ENCODE measurements around the gene MYEOV.

The MYEOV gene

DNA sequence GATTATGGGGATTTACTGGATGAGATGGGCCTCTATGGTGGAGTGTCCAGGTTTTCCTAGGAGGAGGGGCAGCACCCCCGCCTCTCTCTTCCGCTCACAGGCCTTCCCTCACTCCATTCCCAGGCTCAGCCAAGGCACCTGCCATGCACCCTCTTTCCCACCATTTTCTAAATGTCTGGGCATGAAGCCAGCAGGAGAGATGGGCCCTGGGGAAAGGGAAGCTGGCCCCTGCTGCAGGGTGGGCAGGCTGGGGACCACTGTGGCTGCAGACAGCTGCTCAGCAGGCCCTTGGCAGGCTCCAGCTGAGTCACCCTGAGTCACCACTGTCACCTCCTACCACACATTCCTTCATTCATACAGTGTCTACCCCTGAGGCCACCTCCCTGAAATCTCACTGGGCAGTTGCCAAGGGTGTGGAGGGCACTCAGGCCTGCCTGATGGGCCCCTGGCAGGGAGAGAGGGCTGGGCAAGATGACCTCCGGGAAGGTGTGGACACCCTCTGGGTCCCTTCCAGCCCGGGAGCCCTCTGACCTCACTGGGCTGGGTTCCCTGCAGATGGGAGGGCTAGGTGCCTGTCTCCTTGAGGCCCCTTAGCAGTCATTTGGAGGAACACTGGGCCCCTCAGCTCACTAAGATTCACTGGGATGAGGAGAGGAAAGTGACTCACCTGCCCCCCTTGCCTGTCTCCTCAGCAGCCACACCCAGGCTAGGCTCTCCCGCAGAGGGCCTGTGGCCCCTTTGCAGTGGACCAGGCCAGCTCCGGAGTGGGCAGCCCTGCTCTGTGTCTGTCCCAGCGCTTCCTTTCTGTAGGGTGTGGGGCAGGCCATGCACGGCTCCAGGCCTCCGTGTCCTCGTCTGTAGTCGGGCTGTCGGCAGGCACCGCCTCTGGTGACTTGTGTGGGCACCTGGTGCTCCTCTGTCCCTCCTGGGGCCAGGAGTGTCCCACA lies 7.8 kb downstream of the MYEOV start:
- peak; percentile 18 for DNase-seq (ENCODE audit: low read depth)

GRCh38 chr11:69302447-69303020 lies 8.6 kb downstream of the MYEOV start:
- no peak for DNase-seq (ENCODE audit: low read depth)

DNA sequence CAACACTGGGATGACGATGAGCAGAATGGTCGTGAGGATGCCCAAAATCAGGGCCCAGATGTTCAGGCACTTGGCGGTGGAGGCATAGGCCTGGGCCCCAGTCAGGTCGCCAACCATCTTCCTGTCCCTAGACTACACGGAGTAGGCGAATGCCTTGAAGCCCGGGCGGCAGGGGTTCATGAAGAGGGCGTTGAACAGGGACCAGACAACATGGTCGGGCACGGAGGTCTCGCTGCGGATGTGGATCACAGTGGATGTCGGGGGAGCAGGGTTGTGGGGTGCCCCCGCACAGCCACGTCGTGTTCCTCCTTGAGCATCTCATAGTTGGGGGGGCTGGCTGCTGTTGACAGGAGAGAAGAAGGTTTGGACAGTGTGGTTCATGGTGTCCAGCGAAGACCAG lies 9.5 kb downstream of the MYEOV start:
- DNase-seq (ENCODE audit: low read depth) = no peak

DNA sequence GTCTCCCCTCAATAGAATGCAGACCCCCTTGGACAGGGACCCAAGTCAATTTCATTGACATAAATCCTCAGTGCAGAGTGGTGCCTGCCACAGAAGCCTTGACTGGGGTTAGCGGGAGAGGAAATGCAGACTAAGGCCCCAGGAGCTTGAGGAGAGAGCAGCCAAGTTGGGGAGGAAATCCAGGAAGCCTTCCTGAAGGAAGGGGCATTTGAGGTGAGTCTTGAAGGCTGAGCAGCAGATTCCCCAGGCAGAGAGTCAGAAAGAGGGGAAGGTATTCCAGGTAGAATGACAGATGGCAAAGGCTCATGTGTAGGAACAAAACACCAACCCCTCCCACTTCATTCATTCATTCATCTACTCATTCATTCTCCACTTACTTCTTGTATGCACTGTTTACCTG lies 10.3 kb downstream of the MYEOV start:
- no peak for DNase-seq (ENCODE audit: low read depth)

DNA sequence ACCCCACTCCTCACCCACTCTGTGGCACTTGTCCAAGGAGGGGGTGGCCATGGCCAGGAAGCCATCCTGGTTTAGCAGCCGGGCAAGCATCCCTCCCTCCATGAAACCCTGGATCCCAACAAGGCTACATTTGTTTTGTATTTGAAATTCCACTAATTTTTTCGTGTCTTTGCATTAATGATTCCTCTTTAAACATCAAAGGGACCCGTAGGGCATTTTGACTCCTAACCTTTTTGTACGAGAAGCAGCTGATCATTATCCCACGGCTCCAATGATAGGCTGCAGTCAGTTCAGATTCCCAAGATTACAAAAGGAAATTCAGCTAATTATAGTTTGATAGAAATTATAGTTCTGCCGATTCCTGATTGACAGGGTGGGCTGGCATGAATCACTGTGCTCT lies 10.7 kb downstream of the MYEOV start:
- no peak for DNase-seq (ENCODE audit: low read depth)

DNA sequence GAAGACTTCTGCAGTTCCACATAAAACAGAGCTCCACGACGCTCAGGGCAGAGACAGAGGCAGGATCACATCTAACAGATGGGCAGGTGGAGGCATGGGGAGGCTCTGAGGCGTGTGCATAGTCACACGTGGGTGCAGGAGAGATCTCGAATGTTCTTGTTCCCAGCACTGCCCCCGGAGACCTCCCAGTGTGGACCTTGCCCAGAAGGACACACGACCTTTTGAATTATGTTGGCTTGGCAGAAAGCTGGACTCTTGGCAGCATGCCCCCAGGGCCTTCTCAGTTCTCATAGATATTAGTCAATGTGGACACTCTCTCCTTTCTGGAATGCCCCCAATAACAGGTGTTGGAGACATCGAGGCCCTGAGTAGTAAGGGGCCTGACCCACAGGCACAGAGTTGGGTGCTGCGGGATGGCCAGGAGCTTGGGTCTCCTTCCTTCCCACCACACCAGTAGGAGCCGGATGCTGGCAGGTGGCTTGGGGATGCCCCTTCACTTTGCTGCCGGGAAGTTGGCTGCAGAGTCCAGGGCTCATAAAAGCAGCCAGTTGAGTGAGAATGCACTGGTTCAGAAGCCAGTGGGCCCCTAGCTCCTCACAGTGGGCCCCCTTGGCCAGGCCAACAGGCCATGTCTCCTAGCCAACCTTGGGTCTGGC lies 12.1 kb downstream of the MYEOV start:
- no peak for DNase-seq (ENCODE audit: low read depth)

DNA sequence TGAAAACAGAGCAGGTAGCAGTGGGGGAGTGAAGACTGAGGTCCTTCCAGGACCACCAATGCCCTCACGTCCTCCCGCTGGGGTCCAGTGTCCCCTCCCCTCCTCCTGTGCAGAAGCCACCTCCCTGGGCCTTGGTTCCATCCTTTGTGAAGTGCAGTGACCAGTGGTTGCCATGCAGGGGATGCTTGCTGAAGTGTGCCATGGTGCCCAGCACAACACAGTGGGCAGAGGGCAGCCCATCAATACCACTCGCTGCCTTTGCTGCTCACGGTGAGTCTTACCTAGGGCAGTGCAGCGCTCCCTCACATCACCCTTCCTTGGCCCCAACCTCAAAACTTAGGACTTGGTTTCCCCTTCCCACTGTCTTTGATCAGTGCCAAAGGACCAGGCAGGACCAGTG lies 12.9 kb downstream of the MYEOV start:
- DNase-seq (ENCODE audit: low read depth) = no peak

- DNase-seq (ENCODE audit: low read depth) = no peak
Observed at GRCh38 chr11:69307421-69307820, 13.5 kb downstream of the MYEOV start.

DNA sequence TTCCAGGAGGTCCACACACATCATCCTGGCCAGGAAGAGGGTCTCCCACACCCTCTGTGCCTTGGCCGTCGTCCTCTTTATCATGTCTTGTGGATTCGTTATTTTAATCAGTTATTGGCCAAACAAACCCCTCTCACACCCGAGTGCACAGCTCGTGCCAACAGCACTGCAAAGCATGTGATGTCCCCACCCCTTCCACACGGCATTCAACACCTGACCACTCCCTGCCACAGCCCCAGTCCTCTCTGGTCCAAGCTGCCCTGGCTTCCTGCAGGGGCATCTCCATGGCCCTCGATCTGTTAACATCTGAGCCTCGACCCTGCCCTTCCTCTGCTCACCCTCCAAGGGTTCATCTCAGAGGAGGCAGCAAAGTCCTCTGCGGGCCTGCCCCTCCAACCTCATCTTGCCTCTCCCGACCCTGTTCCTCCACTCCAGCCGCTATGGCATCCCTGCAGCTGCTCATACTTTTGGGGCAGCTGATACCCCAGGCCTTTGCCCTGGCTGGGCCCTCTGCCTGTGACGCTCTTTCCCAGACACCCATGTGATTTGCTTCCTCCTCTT lies 14.0 kb downstream of the MYEOV start:
- DNase-seq (ENCODE audit: low read depth) = no peak

GRCh38 chr11:69308491-69308911 lies 14.5 kb downstream of the MYEOV start:
- DNase-seq (ENCODE audit: low read depth) = no peak

- no peak for DNase-seq (ENCODE audit: low read depth)
Observed at GRCh38 chr11:69308936-69309615, 15.1 kb downstream of the MYEOV start.

DNA sequence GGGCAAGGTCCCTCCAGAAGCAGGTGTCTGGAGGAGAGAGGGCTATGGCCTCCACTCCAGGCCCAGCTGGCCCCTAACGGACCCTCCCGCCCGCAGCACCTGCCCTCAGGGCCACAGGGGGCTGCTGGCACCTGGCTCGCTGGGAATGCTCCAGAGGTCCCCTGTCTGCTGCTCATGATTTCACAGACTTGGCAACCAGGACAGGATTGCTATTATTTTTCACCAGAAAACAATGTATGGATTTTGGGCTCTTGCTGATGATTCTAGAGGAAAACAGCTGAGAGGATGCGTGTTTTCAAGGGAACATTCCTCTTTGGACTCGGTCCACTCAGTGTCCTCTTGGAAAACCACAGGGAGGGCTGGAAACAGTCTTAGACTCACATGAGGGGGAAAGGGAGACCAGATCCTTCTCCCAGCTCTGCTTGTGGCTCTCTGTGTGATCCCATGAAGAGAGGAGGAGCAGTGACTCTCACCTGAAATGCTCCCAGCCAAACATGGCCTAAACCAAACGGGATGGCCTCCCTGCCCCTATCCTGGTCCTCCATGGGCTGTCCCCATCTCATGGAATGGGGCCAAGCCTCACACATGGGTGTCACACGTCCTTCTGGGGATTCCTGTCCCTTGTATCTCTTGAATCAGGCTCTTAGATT lies 15.8 kb downstream of the MYEOV start:
- DNase-seq (ENCODE audit: low read depth) = no peak

- DNase-seq (ENCODE audit: low read depth) = no peak
Observed at GRCh38 chr11:69310351-69310750, 16.4 kb downstream of the MYEOV start.

DNA sequence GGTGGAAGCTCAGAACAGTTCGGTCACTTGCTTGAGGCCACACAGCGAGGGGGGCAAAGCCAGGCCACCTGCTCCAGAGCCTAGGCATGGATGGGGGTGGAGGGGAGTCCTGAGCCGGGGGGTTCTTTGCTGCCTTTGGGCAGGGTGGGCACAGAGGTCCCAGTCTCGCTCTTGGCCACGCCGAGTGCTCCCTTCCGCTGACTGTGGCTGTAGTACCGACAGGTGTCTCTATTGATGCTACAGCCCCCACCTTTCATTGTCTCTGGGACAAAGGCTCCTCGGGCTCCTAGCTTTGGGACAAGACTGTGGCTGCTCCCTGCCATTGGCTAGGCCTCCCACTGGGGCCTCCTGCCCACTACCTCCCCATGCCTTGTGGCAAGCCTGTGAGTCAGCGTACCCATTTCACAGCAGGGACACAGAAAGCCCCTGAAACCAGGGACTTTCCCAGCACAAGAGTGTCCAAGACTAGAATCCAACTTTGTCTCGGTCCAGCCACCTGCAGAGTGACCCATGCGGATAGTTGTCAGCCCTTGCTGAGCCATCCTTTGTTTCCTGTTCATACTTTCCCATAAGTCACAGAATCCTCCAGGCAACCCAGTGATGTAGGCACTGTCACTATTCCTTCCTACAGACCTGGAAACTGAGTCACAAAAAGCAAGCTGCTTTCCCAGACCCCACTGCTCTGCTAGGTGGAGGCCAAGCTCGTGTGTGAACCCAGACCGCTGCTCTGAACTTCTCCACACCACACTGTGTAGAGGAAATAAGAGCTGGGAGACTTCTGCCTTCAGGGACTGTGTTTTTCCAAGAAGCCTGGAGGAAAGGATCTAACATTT lies 17.2 kb downstream of the MYEOV start:
- no peak for DNase-seq (ENCODE audit: low read depth)

- no peak for DNase-seq (ENCODE audit: low read depth)
Observed at GRCh38 chr11:69311767-69312385, 17.9 kb downstream of the MYEOV start.

- no peak for DNase-seq (ENCODE audit: low read depth)
Observed at GRCh38 chr11:69312453-69313404, 18.8 kb downstream of the MYEOV start.

DNA sequence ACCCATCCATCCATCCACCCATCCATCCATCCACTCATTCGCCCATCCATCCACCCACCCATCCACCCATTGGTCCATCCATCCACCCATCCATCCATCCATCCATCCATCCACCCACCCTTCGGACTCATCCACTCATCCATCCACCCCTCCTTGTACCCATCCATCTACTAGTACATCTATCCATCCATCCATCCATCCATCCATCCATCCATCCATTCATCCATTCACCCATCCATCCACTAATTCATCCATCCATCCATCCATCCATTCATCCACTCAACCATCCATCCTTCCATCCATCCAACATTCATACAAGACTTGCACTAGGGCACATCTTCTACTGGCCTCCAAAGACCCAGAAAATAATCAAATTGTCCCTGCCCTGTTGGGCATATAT lies 20.0 kb downstream of the MYEOV start:
- DNase-seq (ENCODE audit: low read depth) = no peak

DNA sequence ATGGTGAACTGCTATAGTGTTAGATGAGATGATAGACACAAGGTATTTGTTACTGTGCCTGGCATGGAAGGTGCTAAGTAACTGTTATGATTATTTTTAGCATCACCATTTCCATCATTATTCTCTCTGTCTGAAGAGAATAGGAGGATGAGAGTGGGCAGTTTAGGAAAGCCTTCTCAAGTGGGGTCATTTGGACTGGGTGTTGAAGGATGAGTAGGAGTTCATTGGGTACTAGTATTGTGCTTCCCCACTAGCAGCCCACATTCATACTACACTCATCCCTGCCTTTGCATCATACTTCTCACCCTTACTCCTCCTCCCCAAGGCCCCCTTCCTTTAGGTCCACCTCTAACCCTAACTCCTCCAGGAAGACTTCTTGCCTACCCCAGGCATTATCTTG lies 20.6 kb downstream of the MYEOV start:
- DNase-seq (ENCODE audit: low read depth) = no peak

GRCh38 chr11:69316956-69317355 lies 23.0 kb downstream of the MYEOV start:
- DNase-seq (ENCODE audit: low read depth) = no peak

All from amniotic epithelial cell (primary cell).